ENCODE data around the gene BCAS1.

BCAS1 gene

GRCh38 chr20:53962388-53962787 lies 108.0 kb downstream of the BCAS1 start:
- H3K27me3 ChIP-seq (ENCODE audit: insufficient read depth, poor library complexity, severe bottlenecking), result peaks cover 2% of the 10 kb centered on the region
- H3K4me3 ChIP-seq (replicated peaks; ENCODE audit: insufficient read depth, low read length), result no peak overlapping the region
- TF ChIP-seq POLR2AphosphoS5 (IDR thresholded peaks at IDR 0.05; ENCODE audit: low read depth), result no peak
- TF ChIP-seq CTCF (IDR thresholded peaks at IDR 0.05; ENCODE audit: insufficient read depth, low read length), result no peak
- no peak for TF ChIP-seq GABPA (IDR thresholded peaks at IDR 0.05; ENCODE audit: low read depth)
- no peak for TF ChIP-seq REST (IDR thresholded peaks at IDR 0.05; ENCODE audit: insufficient replicate concordance, low read depth)
- no peak for TF ChIP-seq SPI1 (IDR thresholded peaks at IDR 0.05; ENCODE audit: borderline replicate concordance, low read depth)
- H3K27ac ChIP-seq (replicated peaks), result no peak overlapping the region
- no peak for DNase-seq (ENCODE audit: low read depth in 1 of 2, low spot score in 1 of 2)

GRCh38 chr20:53961527-53961926 lies 108.9 kb downstream of the BCAS1 start:
- peaks cover 2% of the 10 kb centered on the region for H3K27me3 ChIP-seq (ENCODE audit: insufficient read depth, poor library complexity, severe bottlenecking)
- DNase-seq (ENCODE audit: low read depth in 1 of 2, low spot score in 1 of 2), result no peak
- no peak overlapping the region for H3K4me3 ChIP-seq (replicated peaks; ENCODE audit: insufficient read depth, low read length)
- no peak overlapping the region for H3K27ac ChIP-seq (replicated peaks)
- TF ChIP-seq SPI1 (IDR thresholded peaks at IDR 0.05; ENCODE audit: borderline replicate concordance, low read depth), result no peak
- TF ChIP-seq GABPA (IDR thresholded peaks at IDR 0.05; ENCODE audit: low read depth), result no peak
- no peak for TF ChIP-seq CTCF (IDR thresholded peaks at IDR 0.05; ENCODE audit: insufficient read depth, low read length)
- no peak for TF ChIP-seq REST (IDR thresholded peaks at IDR 0.05; ENCODE audit: insufficient replicate concordance, low read depth)
- no peak for TF ChIP-seq POLR2AphosphoS5 (IDR thresholded peaks at IDR 0.05; ENCODE audit: low read depth)

- DNase-seq (ENCODE audit: low read depth in 1 of 2, low spot score in 1 of 2), result no peak
- H3K27ac ChIP-seq (replicated peaks), result no peak overlapping the region
- TF ChIP-seq REST (IDR thresholded peaks at IDR 0.05; ENCODE audit: insufficient replicate concordance, low read depth) (no peak), SPI1 (IDR thresholded peaks at IDR 0.05; ENCODE audit: borderline replicate concordance, low read depth) (no peak), GABPA (IDR thresholded peaks at IDR 0.05; ENCODE audit: low read depth) (no peak), CTCF (IDR thresholded peaks at IDR 0.05; ENCODE audit: insufficient read depth, low read length) (no peak), POLR2AphosphoS5 (IDR thresholded peaks at IDR 0.05; ENCODE audit: low read depth) (no peak)
- no peak overlapping the region for H3K4me3 ChIP-seq (replicated peaks; ENCODE audit: insufficient read depth, low read length)
- peaks cover 2% of the 10 kb centered on the region for H3K27me3 ChIP-seq (ENCODE audit: insufficient read depth, poor library complexity, severe bottlenecking)
These were observed 109.7 kb downstream of the BCAS1 start for GRCh38 chr20:53960579-53961272.
